H1 (cell line): ENCODE data around the gene TNFRSF11A. TPM values are rescaled to one million over a fixed set of nuclear protein-coding genes. Genes with fewer than 3 reads are reported as not detected.

ENCODE experiments used
- CTCF ChIA-PET: fragments of 300-600 bp; sonication (Branson Sonifier 250); formaldehyde crosslinking; loops from one replicate; lab custom pipeline; 2021; ENCODE audit not compliant: partially characterized antibody; lab: Charles Lee
- POLR2A ChIA-PET: fragments of 300-600 bp; sonication (Branson Sonifier 250); formaldehyde crosslinking; loops from one replicate; lab custom pipeline; 2021; ENCODE audit warnings: inconsistent platforms; ENCODE audit not compliant: partially characterized antibody; lab: Charles Lee
- DNase-seq, 2 experiments: peaks; one replicate each; pipeline versions ENCODE4 v3.0.0 to v3.0.0-alpha.2; 2010 to 2022; ENCODE audit warnings: low spot score in 2 of 2, low read depth in 1 of 2, mixed read lengths in 1 of 2
- FAIRE-seq: peaks from 2 replicates; lab custom pipeline; 2011; peaks lifted over from hg19 to GRCh38; lab: Jason Lieb, UNC
- H2AFZ ChIP-seq: 2 replicates; pipeline ENCODE4 v1.8.1; 2012; ENCODE audit warnings: low read length, inconsistent platforms
- H2AK5ac ChIP-seq: 2 replicates; pipeline ENCODE4 v1.6.1; 2013; ENCODE audit warnings: low read depth, low read length
- H2BK120ac ChIP-seq: replicated peaks from 2 replicates; pipeline ENCODE3; 2013; ENCODE audit warnings: low read depth, low read length, inconsistent platforms
- H2BK12ac ChIP-seq: 2 replicates; pipeline ENCODE4 v1.6.1; 2013; ENCODE audit warnings: low read depth, low read length
- H2BK15ac ChIP-seq: 2 replicates; pipeline ENCODE4 v1.6.1; 2013; ENCODE audit warnings: low read length
- H2BK20ac ChIP-seq: 2 replicates; pipeline ENCODE4 v1.6.1; 2013; ENCODE audit warnings: low read length
- H2BK5ac ChIP-seq: 2 replicates; pipeline ENCODE4 v1.6.1; 2013; ENCODE audit warnings: low read depth, low read length
- H3K14ac ChIP-seq: 2 replicates; pipeline ENCODE4 v1.6.1; 2013; ENCODE audit warnings: inconsistent platforms; ENCODE audit not compliant: insufficient read length
- H3K18ac ChIP-seq: 2 replicates; pipeline ENCODE4 v1.6.1; 2013; ENCODE audit warnings: low read length; ENCODE audit errors: extremely low read depth
- H3K23ac ChIP-seq: 2 replicates; pipeline ENCODE4 v1.6.1; 2013; ENCODE audit warnings: inconsistent platforms; ENCODE audit not compliant: insufficient read length
- H3K23me2 ChIP-seq: 2 replicates; pipeline ENCODE4 v1.6.1; 2013; ENCODE audit warnings: low read depth, low read length
- H3K27ac ChIP-seq: 2 replicates; pipeline ENCODE4 v1.6.1; 2011; ENCODE audit warnings: low read depth, low read length, inconsistent platforms
- H3K27me3 ChIP-seq, 4 experiments: replicated peaks in 1 of 4; 1 replicate in 1 of 4; 2 replicates in 3 of 4; pipeline versions ENCODE4 v1.6.1 to v1.8.1; 2011 to 2013; ENCODE audit warnings: low read length in 3 of 4, mild to moderate bottlenecking in 3 of 4, inconsistent platforms in 2 of 4, mixed read lengths in 2 of 4, moderate library complexity in 1 of 4; ENCODE audit not compliant: control insufficient read depth in 3 of 4, insufficient read depth in 3 of 4; ENCODE audit errors: extremely low read depth in 1 of 4
- H3K36me3 ChIP-seq, 4 experiments: 2 replicates each; pipeline versions ENCODE4 v1.6.1 to v1.8.1; 2011 to 2013; ENCODE audit warnings: mild to moderate bottlenecking in 4 of 4, low read length in 3 of 4, moderate library complexity in 2 of 4, control low read depth in 1 of 4, inconsistent platforms in 1 of 4; ENCODE audit not compliant: insufficient read depth in 4 of 4, control insufficient read depth in 2 of 4
- H3K4ac ChIP-seq: replicated peaks from 2 replicates; pipeline ENCODE3; 2013; ENCODE audit warnings: low read length, low read depth, mixed read lengths, inconsistent platforms; ENCODE audit not compliant: insufficient read length
- H3K4me1 ChIP-seq, 4 experiments: replicated peaks in 1 of 4; 1 replicate in 1 of 4; 2 replicates in 3 of 4; pipeline versions ENCODE4 v1.6.1 to v1.8.1; 2011 to 2013; ENCODE audit warnings: low read length in 3 of 4, inconsistent platforms in 2 of 4, mixed read lengths in 1 of 4; ENCODE audit not compliant: insufficient read depth in 4 of 4, control insufficient read depth in 3 of 4
- H3K4me2 ChIP-seq, 2 experiments: 2 replicates each; pipeline versions ENCODE4 v1.6.1 to v1.8.1; 2011 to 2013; ENCODE audit warnings: low read depth in 2 of 2, low read length in 2 of 2, control low read depth in 1 of 2, inconsistent platforms in 1 of 2, mild to moderate bottlenecking in 1 of 2; ENCODE audit not compliant: insufficient read depth in 1 of 2
- H3K4me3 ChIP-seq, 4 experiments: fragments of 200-600, 300-600 bp in 1 of 4; sonication (generic), shearing (Covaris generic), sonication (Bioruptor Twin) in 1 of 4; 2 replicates each; pipeline versions ENCODE4 v1.5.1 to v1.8.1; 2011 to 2016; ENCODE audit warnings: low read length in 4 of 4, low read depth in 3 of 4, control low read depth in 2 of 4, inconsistent platforms in 2 of 4, mild to moderate bottlenecking in 2 of 4, mixed read lengths in 1 of 4, moderate library complexity in 1 of 4; ENCODE audit not compliant: insufficient read depth in 2 of 4; ENCODE audit errors: extremely low read depth in 1 of 4
- H3K56ac ChIP-seq: replicated peaks from 2 replicates; pipeline ENCODE3; 2013; ENCODE audit warnings: low read depth, mild to moderate bottlenecking, mixed read lengths, low read length, inconsistent platforms; ENCODE audit not compliant: insufficient read length
- H3K79me1 ChIP-seq: 2 replicates; pipeline ENCODE4 v1.6.1; 2013; ENCODE audit warnings: low read depth, low read length, control low read depth
- H3K79me2 ChIP-seq, 2 experiments: 2 replicates each; pipeline versions ENCODE4 v1.6.1 to v1.8.1; 2012 to 2013; ENCODE audit warnings: low read length in 2 of 2, mild to moderate bottlenecking in 2 of 2, inconsistent platforms in 1 of 2; ENCODE audit not compliant: insufficient read depth in 2 of 2, control insufficient read depth in 1 of 2
- H3K9ac ChIP-seq, 4 experiments: replicated peaks in 1 of 4; 1 replicate in 1 of 4; 2 replicates in 3 of 4; pipeline versions ENCODE4 v1.6.1 to v1.8.1; 2011 to 2013; ENCODE audit warnings: low read depth in 3 of 4, low read length in 3 of 4, control low read depth in 2 of 4, mild to moderate bottlenecking in 2 of 4, moderate library complexity in 2 of 4, inconsistent platforms in 1 of 4; ENCODE audit errors: extremely low read depth in 1 of 4
- H3K9me3 ChIP-seq, 2 experiments: 2 replicates each; pipeline versions ENCODE4 v1.6.1 to v1.8.1; 2012 to 2013; ENCODE audit warnings: mild to moderate bottlenecking in 2 of 2, moderate library complexity in 2 of 2, control low read depth in 1 of 2, inconsistent platforms in 1 of 2, low read depth in 1 of 2, low read length in 1 of 2, mixed read lengths in 1 of 2; ENCODE audit not compliant: insufficient read depth in 2 of 2
- H4K20me1 ChIP-seq, 2 experiments: replicated peaks in 1 of 2; 2 replicates each; pipeline versions ENCODE3 to v1.8.1; 2011 to 2013; ENCODE audit warnings: inconsistent platforms in 2 of 2, low read length in 2 of 2, mild to moderate bottlenecking in 1 of 2; ENCODE audit not compliant: insufficient read depth in 2 of 2, control insufficient read depth in 1 of 2
- H4K5ac ChIP-seq: 2 replicates; pipeline ENCODE4 v1.6.1; 2013; ENCODE audit warnings: low read length, low read depth, mixed read lengths, inconsistent platforms; ENCODE audit not compliant: insufficient read length
- H4K8ac ChIP-seq: 2 replicates; pipeline ENCODE4 v1.8.0; 2013; ENCODE audit warnings: mild to moderate bottlenecking, moderate library complexity, low read length, inconsistent platforms; ENCODE audit not compliant: insufficient read depth; ENCODE audit errors: extremely low read depth
- H4K91ac ChIP-seq: replicated peaks from 2 replicates; pipeline ENCODE3; 2013; ENCODE audit warnings: low read length, mixed read lengths, inconsistent platforms; ENCODE audit not compliant: insufficient read length
- CBX8 ChIP-seq: fragments of 300-800, 300-1000 bp; sonication (generic); IDR thresholded peaks from 2 replicates; pipeline ENCODE4 v1.7.1; 2016; ENCODE audit warnings: low read depth, low read length, borderline replicate concordance
- CREB1 ChIP-seq: IDR thresholded peaks from 2 replicates; pipeline ENCODE4 v1.6.1; 2012; ENCODE audit warnings: inconsistent platforms
- HDAC6 ChIP-seq: IDR thresholded peaks from one replicate; pipeline ENCODE4 v1.7.1; 2012; ENCODE audit warnings: low read depth, mild to moderate bottlenecking, inconsistent platforms, low read length, moderate library complexity
- JUND ChIP-seq: IDR thresholded peaks from 2 replicates; pipeline ENCODE4 v1.6.1; 2011; ENCODE audit warnings: mild to moderate bottlenecking, improper control_type of control experiment, low read length
- MAFK ChIP-seq: IDR thresholded peaks from 2 replicates; pipeline ENCODE4 v1.6.1; 2012; ENCODE audit warnings: low read depth, mild to moderate bottlenecking, improper control_type of control experiment, low read length
- PHF8 ChIP-seq: fragments of 200-600 bp; sonication (generic); conservative IDR thresholded peaks from 2 replicates; pipeline ENCODE4 v1.7.1; 2012; ENCODE audit warnings: low read depth, mild to moderate bottlenecking, inconsistent platforms, low read length, moderate library complexity
- POLR2AphosphoS5 ChIP-seq: IDR thresholded peaks from 2 replicates; pipeline ENCODE4 v1.6.1; 2011; ENCODE audit warnings: low read depth, low read length
- RNF2 ChIP-seq: fragments of 200-900, 300-1000 bp; sonication (generic); IDR thresholded peaks from 2 replicates; pipeline ENCODE4 v1.7.1; 2016; ENCODE audit warnings: borderline replicate concordance, low read depth, mild to moderate bottlenecking, antibody characterized with exemption, low read length; ENCODE audit not compliant: poor library complexity, severe bottlenecking; ENCODE audit errors: missing control alignments
- USF2 ChIP-seq: IDR thresholded peaks from 2 replicates; pipeline ENCODE4 v1.6.1; 2011; ENCODE audit warnings: low read length, improper control_type of control experiment
- WGBS, 2 experiments: shearing (Covaris generic) in 1 of 2; methylation state at CpG; one replicate each; pipeline versions ENCODE4 v1.1.6 to v1.1.7; 2013 to 2015; ENCODE audit warnings: low lambda C conversion rate in 2 of 2, mixed read lengths in 2 of 2, inconsistent platforms in 1 of 2, low coverage in 1 of 2, missing lambda C conversion rate in 1 of 2; ENCODE audit not compliant: insufficient replicate concordance in 2 of 2, insufficient coverage in 1 of 2, insufficient read length in 1 of 2; ENCODE audit errors: extremely low coverage in 1 of 2, missing lambda C conversion rate in 1 of 2; 5-methylcytosine and 5-hydroxymethylcytosine counted together
- polyA plus RNA-seq, 7 experiments: library from polyadenylated mRNA; depleted of rRNA in 3 of 7; stranded (reverse) in 5 of 7; unstranded in 2 of 7; fragments of >200 nt in 5 of 7; fragments of 200-250 nt in 2 of 7; gene quantifications; 1 replicate in 5 of 7; 2 replicates in 1 of 7; 4 replicates in 1 of 7; pipeline versions ENCODE4 v1.2.1 to v1.2.3, GENCODE V29; 2011 to 2013; ENCODE audit warnings: missing spikeins in 2 of 7, mixed read lengths in 2 of 7
- total RNA-seq: library from RNA; stranded (reverse); fragmentation: NEBNext Ultra II Directional; extraction: Animal tissue kit (Norgen Biotek cat#: 25700); gene quantifications from 2 replicates; pipeline ENCODE4 v1.2.1, GENCODE V29; 2021

The TNFRSF11A gene
- total and polyA plus RNA-seq, 2 of the 8 experiments (the other 6 are each of a cell fraction or from before 2014, with no cell fraction given) = 8.7 to 10.6 TPM

GRCh38 chr18:62353170-62353569 is 28.1 kb downstream of the TNFRSF11A start:
- Histone ChIP-seq H2AK5ac (no peak overlapping the region; the same call in 1 of the 2 replicates), H3K27me3 (no peaks in the 10 kb centered on the region), H3K14ac (no peak overlapping the region), H3K79me1 (no peaks in the 10 kb centered on the region), H3K36me3 (peaks cover 0 to 14% (median 3%) of the 10 kb centered on the region in 4 experiments; a peak in 4 of 8 replicates), H3K4me3 (no peak overlapping the region), H3K27ac (no peak overlapping the region), H3K79me2 (no peaks in the 10 kb centered on the region), H3K4ac (no peak overlapping the region), H2BK5ac (no peak overlapping the region), H2BK12ac (no peak overlapping the region), H3K4me2 (no peak overlapping the region), H2BK15ac (no peak overlapping the region), H2BK20ac (no peak overlapping the region), H4K91ac (no peak overlapping the region), H2AFZ (no peak overlapping the region), H3K56ac (no peak overlapping the region), H2BK120ac (no peak overlapping the region), H3K9me3 (no peaks in the 10 kb centered on the region), H4K20me1 (peaks cover 0 to 2% of the 10 kb centered on the region in 2 experiments), H3K18ac (no peak overlapping the region), H3K9ac (no peak overlapping the region), H3K23me2 (no peaks in the 10 kb centered on the region), H4K8ac (no peak overlapping the region), H3K4me1 (peaks cover 0 to 4% (median 0%) of the 10 kb centered on the region in 4 experiments; a peak in 3 of 7 replicates), H3K23ac (no peak overlapping the region), H4K5ac (no peak overlapping the region)
- ChIA-PET POLR2A (no interaction called here), CTCF (interaction anchor here (3.5 kb wide), 1 partner anchor 27 kb away, joined by 10 read pairs; no protein-coding TSS in a partner anchor)
- no peak for FAIRE-seq
- WGBS, 2 experiments = 89% methylated on average over 7 of the region's 7 CpGs; no CpG with 5 or more reads in 1 of the 2 experiments
- TF ChIP-seq CREB1 (no peak), JUND (no peak), MAFK (no peak), USF2 (no peak), HDAC6 (no peak), RNF2 (no peak), POLR2AphosphoS5 (no peak), CBX8 (no peak), PHF8 (no peak)
- DNase-seq = no peak
